Fibroblast of lung (primary cell): ENCODE results near the gene ITIH4. TPM values are rescaled to one million over a fixed set of nuclear protein-coding genes. Genes with fewer than 3 reads are reported as not detected.

Experiments
- DNase-seq, 2 donors: peaks; one replicate each; pipeline versions ENCODE4 v3.0.0 to v3.0.0-alpha.2; 2010; ENCODE audit warnings: low read depth in 2 of 2
- H2AFZ ChIP-seq: 2 replicates; pipeline ENCODE4 v1.5.1; 2012; ENCODE audit warnings: low read length, control low read depth, inconsistent platforms
- H3K27ac ChIP-seq: 2 replicates; pipeline ENCODE4 v1.5.1; 2011; ENCODE audit warnings: low read length, control low read depth; ENCODE audit not compliant: insufficient read depth
- H3K27me3 ChIP-seq: 2 replicates; pipeline ENCODE4 v1.5.1; 2011; ENCODE audit warnings: mild to moderate bottlenecking, low read length; ENCODE audit not compliant: control insufficient read depth, insufficient read depth
- H3K36me3 ChIP-seq: 2 replicates; pipeline ENCODE4 v1.5.1; 2011; ENCODE audit warnings: low read length; ENCODE audit not compliant: control insufficient read depth, insufficient read depth
- H3K4me1 ChIP-seq: 2 replicates; pipeline ENCODE4 v1.5.1; 2011; ENCODE audit warnings: low read length; ENCODE audit not compliant: control insufficient read depth, insufficient read depth; ENCODE audit errors: extremely low read depth
- H3K4me2 ChIP-seq: 2 replicates; pipeline ENCODE4 v1.5.1; 2011; ENCODE audit warnings: low read length, control low read depth; ENCODE audit not compliant: insufficient read depth; ENCODE audit errors: extremely low read depth
- H3K4me3 ChIP-seq, 4 experiments: fragments of 200-600 bp in 1 of 4; sonication (generic) in 1 of 4; replicated peaks in 1 of 4; 2 replicates each; pipeline ENCODE4 v1.5.1; 2011 to 2016; ENCODE audit warnings: low read length in 4 of 4, low read depth in 3 of 4, mild to moderate bottlenecking in 3 of 4, control low read depth in 2 of 4, inconsistent platforms in 1 of 4, mixed read lengths in 1 of 4; ENCODE audit not compliant: insufficient read depth in 1 of 4; ENCODE audit errors: control extremely low read depth in 1 of 4
- H3K79me2 ChIP-seq: 2 replicates; pipeline ENCODE4 v1.5.1; 2012; ENCODE audit warnings: mild to moderate bottlenecking, low read length, inconsistent platforms; ENCODE audit not compliant: control insufficient read depth, insufficient read depth
- H3K9ac ChIP-seq: 2 replicates; pipeline ENCODE4 v1.5.1; 2011; ENCODE audit warnings: mild to moderate bottlenecking, low read length, control low read depth; ENCODE audit not compliant: insufficient read depth
- H3K9me3 ChIP-seq: 2 replicates; pipeline ENCODE4 v1.5.1; 2012; ENCODE audit warnings: low read depth, low read length; ENCODE audit not compliant: control insufficient read depth, insufficient read depth
- H4K20me1 ChIP-seq: 2 replicates; pipeline ENCODE4 v1.5.1; 2011; ENCODE audit warnings: low read length; ENCODE audit not compliant: control insufficient read depth, insufficient read depth; ENCODE audit errors: extremely low read depth
- EZH2 ChIP-seq: IDR thresholded peaks from 2 replicates; pipeline ENCODE4 v1.5.1; 2012; ENCODE audit warnings: low read length, control low read depth, mild to moderate bottlenecking; ENCODE audit errors: missing control alignments
- polyA plus RNA-seq, 2 donors: library from polyadenylated mRNA; depleted of rRNA in 1 of 2; stranded (reverse) in 1 of 2; unstranded in 1 of 2; fragments of >200 nt; gene quantifications; 2 replicates each; pipeline ENCODE4 v1.2.1, GENCODE V29; 2011 to 2012; ENCODE audit warnings: missing spikeins in 1 of 2
- total RNA-seq: library from RNA; depleted of rRNA; stranded (reverse); fragments of >200 nt; gene quantifications from 2 replicates; pipeline ENCODE4 v1.2.1, GENCODE V29; 2014
- TF ChIP-seq, protein P1 (sequence below), 2 donors: IDR thresholded peaks in 1 of 2; conservative IDR thresholded peaks in 1 of 2; 1 replicate in 1 of 2; 2 replicates in 1 of 2; pipeline ENCODE4 v1.5.1; 2011 to 2012; ENCODE audit warnings: low read length in 2 of 2, control low read depth in 1 of 2, inconsistent platforms in 1 of 2, low read depth in 1 of 2, mild to moderate bottlenecking in 1 of 2

The ITIH4 gene
- total and polyA plus RNA-seq, 2 donors (not counting 1 experiment from before 2014, with no cell fraction given): 1.1 to 2.6 TPM

DNA sequence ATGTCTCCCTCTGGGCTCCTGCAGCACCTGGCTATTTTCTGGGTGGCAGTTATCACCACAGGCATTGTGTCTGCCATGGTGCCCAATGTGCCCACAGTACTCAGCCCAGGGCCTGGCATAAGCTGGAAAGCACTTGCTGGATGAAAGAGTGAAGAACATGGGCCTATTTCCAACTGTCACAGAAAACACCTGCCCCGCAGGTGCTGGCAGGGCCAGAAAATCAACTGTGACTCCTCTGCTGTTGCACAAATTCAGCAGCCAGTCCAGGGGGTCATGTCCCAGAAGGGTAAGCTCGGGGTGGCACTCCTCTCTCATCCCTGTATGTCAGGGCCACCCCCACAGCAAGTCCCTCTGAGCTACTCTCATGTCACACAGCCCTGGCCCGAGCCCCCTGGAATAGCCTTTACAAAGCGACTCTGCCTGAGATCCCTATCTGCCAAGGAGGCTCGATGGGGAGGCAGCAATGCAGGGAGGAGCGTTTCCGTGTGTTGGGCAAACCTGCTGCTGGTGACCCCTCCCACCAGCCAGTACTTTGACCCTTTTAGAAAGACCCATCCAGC, 18.9 kb downstream of the ITIH4 start:
- Histone ChIP-seq H3K4me1 (no peaks in the 10 kb centered on the region), H3K9me3 (no peaks in the 10 kb centered on the region), H3K36me3 (no peaks in the 10 kb centered on the region), H2AFZ (no peak overlapping the region), H3K4me3 (no peak overlapping the region), H3K79me2 (no peaks in the 10 kb centered on the region), H3K27me3 (peaks cover 7% of the 10 kb centered on the region), H3K4me2 (no peak overlapping the region), H3K9ac (no peak overlapping the region), H4K20me1 (no peaks in the 10 kb centered on the region), H3K27ac (no peak overlapping the region)
- DNase-seq: no peak
- TF ChIP-seq EZH2: no peak
- TF ChIP-seq, protein P1, sequence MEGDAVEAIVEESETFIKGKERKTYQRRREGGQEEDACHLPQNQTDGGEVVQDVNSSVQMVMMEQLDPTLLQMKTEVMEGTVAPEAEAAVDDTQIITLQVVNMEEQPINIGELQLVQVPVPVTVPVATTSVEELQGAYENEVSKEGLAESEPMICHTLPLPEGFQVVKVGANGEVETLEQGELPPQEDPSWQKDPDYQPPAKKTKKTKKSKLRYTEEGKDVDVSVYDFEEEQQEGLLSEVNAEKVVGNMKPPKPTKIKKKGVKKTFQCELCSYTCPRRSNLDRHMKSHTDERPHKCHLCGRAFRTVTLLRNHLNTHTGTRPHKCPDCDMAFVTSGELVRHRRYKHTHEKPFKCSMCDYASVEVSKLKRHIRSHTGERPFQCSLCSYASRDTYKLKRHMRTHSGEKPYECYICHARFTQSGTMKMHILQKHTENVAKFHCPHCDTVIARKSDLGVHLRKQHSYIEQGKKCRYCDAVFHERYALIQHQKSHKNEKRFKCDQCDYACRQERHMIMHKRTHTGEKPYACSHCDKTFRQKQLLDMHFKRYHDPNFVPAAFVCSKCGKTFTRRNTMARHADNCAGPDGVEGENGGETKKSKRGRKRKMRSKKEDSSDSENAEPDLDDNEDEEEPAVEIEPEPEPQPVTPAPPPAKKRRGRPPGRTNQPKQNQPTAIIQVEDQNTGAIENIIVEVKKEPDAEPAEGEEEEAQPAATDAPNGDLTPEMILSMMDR (conservative IDR thresholded peaks at IDR 0.05 in 1 of 2, IDR thresholded peaks at IDR 0.05 in 1 of 2; ENCODE audit: low read depth in 1 of 2, low read length in 2 of 2): no peak

DNA sequence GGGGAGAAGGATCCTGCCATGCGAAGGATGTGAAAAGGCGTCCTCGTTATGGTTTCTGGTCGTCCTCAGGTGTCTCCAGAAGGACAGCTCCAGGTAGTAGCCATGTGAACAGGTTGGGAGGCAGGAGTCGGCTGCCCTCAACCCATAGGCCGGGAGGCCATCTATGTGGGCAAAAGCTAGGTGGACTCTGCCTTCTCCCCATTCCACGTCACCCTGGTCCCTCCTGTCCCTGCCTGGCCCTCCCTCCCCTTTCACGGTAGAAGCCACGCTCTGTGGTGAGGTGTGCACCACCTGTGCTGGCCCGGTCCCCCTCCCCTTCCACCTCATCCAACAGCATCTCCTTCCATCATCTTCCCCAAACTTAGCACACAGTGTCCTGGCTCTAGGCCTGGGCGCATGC, 19.5 kb downstream of the ITIH4 start:
- H3K9ac ChIP-seq: no peak overlapping the region
- no peak overlapping the region for H3K4me3 ChIP-seq
- H3K27ac ChIP-seq: no peak overlapping the region
- H3K4me1 ChIP-seq: no peaks in the 10 kb centered on the region
- peaks cover 4% of the 10 kb centered on the region for H3K27me3 ChIP-seq
- H3K4me2 ChIP-seq: no peak overlapping the region
- DNase-seq: no peak
- H2AFZ ChIP-seq: no peak overlapping the region
- H3K36me3 ChIP-seq: no peaks in the 10 kb centered on the region
- no peak for TF ChIP-seq EZH2
- TF ChIP-seq, protein P1 (conservative IDR thresholded peaks at IDR 0.05 in 1 of 2, IDR thresholded peaks at IDR 0.05 in 1 of 2; ENCODE audit: low read depth in 1 of 2, low read length in 2 of 2): no peak
- H4K20me1 ChIP-seq: no peaks in the 10 kb centered on the region
- H3K9me3 ChIP-seq: no peaks in the 10 kb centered on the region
- H3K79me2 ChIP-seq: no peaks in the 10 kb centered on the region

DNA sequence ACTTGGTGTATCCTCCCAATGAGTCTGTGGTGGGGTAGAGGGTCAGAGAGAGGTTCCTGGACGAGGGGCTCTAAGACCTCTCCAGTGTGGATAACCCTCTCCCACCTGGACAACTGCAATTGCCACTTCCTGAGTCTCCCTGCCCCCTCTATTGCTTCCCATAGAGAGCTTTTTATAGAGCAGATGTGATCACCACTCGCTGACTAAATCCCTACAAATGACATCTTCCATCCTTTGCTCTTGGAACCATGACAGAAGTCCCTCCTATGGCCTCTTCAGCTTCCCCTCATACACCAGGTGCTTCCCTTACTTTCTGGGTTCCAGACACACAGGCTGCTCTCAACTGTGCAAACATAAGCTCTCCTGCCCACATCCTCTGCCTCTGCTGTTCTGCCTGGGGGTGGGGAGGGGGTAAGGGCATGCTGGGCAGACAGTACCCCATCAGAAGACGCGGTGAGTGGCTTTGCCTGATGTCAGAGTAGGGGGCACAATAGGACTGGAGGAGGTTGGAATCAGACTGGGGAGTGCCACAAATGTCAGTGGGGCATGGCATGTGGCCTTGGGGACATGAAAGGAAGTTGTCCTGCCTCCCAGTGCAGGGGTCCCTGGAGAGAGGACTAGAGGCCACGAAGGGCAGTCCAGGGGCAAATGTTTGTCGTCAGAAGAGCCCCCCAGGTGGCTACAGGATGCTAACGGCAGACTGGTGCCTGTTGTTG, 20.7 kb downstream of the ITIH4 start:
- Histone ChIP-seq H3K9me3 (no peaks in the 10 kb centered on the region), H3K79me2 (no peaks in the 10 kb centered on the region), H3K4me1 (no peaks in the 10 kb centered on the region), H3K36me3 (no peaks in the 10 kb centered on the region), H4K20me1 (no peaks in the 10 kb centered on the region), H3K4me2 (no peak overlapping the region), H3K4me3 (no peak overlapping the region), H3K9ac (no peak overlapping the region), H2AFZ (no peak overlapping the region), H3K27ac (no peak overlapping the region), H3K27me3 (peaks cover 4% of the 10 kb centered on the region)
- TF ChIP-seq EZH2: no peak
- TF ChIP-seq, protein P1 (conservative IDR thresholded peaks at IDR 0.05 in 1 of 2, IDR thresholded peaks at IDR 0.05 in 1 of 2; ENCODE audit: low read depth in 1 of 2, low read length in 2 of 2): no peak
- DNase-seq: no peak
